HCT116 (cell line): Measurements from ENCODE around the gene DUSP28.
A peak's percentile ranks its signal among the peaks of the same experiment; 100 is the strongest.

ENCODE experiments used
- FOSL1 ChIP-seq: IDR thresholded peaks from 2 replicates; pipeline ENCODE4 v1.6.1; 2012; ENCODE audit warnings: low read depth
- POLR2A ChIP-seq: IDR thresholded peaks from 2 replicates; pipeline ENCODE4 v1.7.0; 2011; ENCODE audit warnings: borderline replicate concordance; ENCODE audit not compliant: insufficient read depth, insufficient read length; ENCODE audit errors: extremely low read depth
- POLR2AphosphoS5 ChIP-seq: IDR thresholded peaks from 2 replicates; pipeline ENCODE4 v1.6.1; 2011; ENCODE audit warnings: mild to moderate bottlenecking, low read depth, low read length, moderate library complexity
- TF ChIP-seq, protein P1 (sequence below), 3 experiments: fragments of 200-600 bp in 1 of 3; sonication (generic) in 1 of 3; IDR thresholded peaks in 2 of 3; conservative IDR thresholded peaks in 1 of 3; 2 replicates each; pipeline ENCODE4 v1.5.1; 2012 to 2017; ENCODE audit warnings: low read depth in 2 of 3, low read length in 2 of 3, antibody characterized with exemption in 1 of 3, borderline replicate concordance in 1 of 3, control low read depth in 1 of 3, mild to moderate bottlenecking in 1 of 3, mixed read lengths in 1 of 3, mixed run types in 1 of 3, moderate library complexity in 1 of 3; ENCODE audit not compliant: insufficient read depth in 1 of 3
- TF ChIP-seq, protein P2 (sequence below): IDR thresholded peaks from 2 replicates; pipeline ENCODE4 v1.6.1; 2012

DNA sequence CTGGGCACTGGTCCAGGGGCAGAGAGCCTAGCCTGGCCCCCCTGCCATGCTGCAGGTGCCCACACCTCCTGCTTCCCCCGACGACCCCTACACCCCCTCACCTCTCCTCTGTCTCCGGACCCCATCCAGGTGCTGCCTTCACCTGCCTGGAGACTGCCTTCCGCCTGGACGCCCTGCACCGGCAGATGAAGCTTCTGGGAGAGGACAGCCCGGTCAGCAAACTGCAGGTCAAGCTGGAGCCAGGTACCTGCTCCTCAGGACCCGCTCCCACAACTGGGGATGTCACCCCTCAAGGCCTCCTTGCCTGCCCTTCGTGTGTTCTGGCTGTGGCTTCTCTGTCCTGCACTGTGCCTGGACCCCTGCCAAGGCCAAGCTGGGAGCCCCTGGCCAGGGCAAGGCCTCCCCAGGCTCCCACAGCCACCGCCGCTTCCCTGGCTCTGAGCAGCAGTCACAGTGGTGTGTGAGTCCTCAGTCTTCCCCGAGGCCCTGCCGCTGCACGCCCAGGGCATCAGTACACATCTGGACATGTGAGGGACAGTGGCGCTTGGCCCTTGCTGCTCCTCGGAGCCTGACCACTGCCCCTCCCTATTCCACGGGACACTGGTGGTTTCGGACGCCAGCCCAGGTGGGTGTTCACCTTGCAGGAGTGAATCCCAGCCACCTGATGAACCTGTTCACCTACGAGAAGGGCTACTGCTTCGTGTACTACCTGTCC, 14.4 kb downstream of the DUSP28 start:
- TF ChIP-seq, protein P1, sequence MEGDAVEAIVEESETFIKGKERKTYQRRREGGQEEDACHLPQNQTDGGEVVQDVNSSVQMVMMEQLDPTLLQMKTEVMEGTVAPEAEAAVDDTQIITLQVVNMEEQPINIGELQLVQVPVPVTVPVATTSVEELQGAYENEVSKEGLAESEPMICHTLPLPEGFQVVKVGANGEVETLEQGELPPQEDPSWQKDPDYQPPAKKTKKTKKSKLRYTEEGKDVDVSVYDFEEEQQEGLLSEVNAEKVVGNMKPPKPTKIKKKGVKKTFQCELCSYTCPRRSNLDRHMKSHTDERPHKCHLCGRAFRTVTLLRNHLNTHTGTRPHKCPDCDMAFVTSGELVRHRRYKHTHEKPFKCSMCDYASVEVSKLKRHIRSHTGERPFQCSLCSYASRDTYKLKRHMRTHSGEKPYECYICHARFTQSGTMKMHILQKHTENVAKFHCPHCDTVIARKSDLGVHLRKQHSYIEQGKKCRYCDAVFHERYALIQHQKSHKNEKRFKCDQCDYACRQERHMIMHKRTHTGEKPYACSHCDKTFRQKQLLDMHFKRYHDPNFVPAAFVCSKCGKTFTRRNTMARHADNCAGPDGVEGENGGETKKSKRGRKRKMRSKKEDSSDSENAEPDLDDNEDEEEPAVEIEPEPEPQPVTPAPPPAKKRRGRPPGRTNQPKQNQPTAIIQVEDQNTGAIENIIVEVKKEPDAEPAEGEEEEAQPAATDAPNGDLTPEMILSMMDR (IDR thresholded peaks at IDR 0.05 in 2 of 3, conservative IDR thresholded peaks at IDR 0.05 in 1 of 3; ENCODE audit: borderline replicate concordance in 1 of 3, insufficient read depth in 1 of 3, low read depth in 2 of 3, low read length in 2 of 3), result no peak
- TF ChIP-seq POLR2A, result no peak
- TF ChIP-seq FOSL1, result no peak
- 0 out of 2 replicates have a peak, but pooled peaks have one; percentile 12 for TF ChIP-seq POLR2AphosphoS5
- TF ChIP-seq, protein P2, sequence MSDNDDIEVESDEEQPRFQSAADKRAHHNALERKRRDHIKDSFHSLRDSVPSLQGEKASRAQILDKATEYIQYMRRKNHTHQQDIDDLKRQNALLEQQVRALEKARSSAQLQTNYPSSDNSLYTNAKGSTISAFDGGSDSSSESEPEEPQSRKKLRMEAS, result no peak
